Brain pericyte (primary cell): ENCODE measurements around the gene PKM.
A peak's percentile ranks its signal among the peaks of the same experiment; 100 is the strongest.

Experiments
- DNase-seq: peaks from one replicate; pipeline ENCODE4 v3.0.0-alpha.2; 2012; ENCODE audit warnings: low read depth, low spot score

The PKM gene

DNA sequence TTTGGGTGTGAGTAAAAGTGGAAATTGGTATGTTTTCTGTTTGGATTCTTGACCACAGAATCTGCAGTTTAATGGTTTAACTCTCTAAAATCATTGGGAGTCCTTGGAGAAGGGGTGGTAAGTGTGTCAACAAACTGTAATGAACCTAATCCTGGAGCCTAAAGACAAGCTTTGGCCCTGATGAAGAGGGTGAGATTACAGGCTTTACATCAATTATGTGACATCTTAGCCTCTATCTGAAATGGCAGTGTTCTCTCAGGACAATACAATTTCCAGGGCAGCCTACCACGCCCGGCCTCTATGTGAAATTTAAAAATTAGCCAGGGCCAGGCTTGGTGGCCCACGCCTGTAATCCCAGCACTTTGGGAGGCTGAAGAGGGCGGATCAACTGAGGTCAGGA, 4.3 kb upstream of the PKM start:
- no peak for DNase-seq

DNA sequence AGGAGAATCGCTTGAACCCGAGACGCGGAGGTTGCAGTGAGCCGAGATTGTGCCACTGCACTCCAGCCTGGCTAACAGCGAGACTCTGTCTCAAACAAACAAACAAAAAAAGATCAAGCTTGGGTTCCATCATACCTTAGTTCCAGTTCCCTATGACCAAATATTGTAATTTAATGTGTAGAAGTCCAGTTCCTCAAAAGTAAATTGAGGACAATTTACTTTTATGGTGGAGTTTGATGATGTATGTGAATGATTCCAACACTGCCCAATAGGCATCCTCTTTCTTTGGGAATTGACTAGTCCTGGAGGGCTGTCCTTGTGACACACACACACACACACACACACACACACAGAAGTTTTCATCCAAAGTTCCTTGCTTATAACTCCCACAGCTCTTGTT, 2.8 kb upstream of the PKM start:
- DNase-seq = no peak

DNA sequence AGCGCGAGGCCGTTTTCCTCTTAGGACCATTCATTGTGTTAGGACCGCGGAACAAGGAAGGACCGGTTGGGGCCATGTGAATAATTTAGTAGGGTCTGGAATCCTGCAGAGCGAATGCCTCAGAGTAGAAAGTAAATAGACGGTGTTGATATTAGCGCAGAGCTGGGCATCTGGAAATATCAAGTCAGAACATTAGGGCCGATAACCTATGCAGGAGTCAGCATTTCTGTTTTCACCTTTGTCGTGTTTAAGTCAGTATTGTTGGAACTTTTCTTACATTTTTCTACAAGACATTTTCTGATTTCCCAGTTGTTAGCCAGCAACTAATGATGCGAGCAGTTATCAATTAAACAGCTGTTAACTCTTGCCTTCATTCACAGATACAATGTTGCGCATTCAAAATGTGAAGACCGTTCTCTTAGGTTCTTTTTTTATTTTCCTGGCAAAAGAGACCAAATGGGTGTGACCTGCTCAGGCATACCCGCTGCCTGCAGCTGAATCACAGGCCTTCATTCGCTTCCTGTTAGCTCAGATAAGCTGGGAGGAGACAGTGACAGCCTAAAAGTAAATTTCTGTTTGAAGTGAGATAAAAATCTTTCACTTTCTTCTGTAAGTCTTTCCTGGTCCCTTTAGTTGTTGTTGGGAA, 966 bp upstream of the PKM start:
- DNase-seq = no peak

DNA sequence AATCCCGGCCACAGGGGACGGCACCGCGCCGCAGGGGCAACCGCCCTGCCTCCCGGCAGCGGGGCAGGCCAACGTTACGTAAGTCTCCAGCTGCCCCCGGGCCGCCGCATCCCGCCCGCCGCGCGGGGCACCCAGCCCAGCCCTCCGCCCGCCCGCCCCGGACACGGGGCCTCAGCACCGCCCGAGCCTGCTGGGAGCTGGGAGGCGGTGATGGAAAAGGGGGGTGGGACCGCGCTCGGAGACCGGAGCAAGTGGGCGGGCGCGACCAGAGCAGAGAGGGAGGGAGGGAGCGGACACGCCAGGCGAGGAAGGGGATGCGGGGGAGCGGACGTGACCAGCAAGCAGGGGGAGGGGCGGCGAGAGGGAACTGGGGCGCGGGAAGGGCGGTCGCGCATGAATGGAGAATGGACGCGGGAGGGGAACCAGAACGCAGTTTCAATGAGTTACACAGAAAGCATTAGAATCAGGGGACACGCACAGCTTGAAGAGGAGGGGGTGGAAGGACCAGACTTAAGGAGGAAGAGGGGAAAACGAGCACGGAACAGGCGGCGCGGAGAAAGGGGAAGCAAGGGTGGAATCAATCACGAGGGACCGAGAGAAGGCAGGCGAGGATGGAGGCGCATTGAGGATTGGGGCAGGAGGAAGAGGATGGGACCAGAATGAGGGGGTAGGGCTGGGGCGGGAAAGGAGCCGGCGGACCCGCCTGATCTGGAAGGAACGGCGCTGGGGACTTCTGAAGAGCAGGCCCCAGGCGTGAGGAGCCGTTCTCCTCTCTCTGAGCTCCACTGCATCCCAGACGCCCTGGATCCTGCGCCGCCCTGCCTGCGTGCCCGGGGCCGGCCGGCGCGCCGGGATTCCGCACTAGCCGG, 559 bp downstream of the PKM start:
- DNase-seq = peak; percentile 75

DNA sequence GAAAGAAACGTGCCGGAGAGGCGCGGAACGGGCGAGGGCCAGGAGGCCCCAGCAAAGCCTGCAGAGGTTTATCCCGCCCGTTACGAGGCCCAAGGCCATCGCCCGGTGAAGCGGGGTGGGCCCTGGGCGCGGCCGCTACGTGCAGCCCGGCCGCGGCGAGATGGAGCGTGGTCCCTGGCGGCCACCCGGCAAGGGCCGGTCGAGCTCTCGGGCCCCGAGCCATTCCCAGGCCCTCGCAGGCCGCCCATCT, 1.1 kb downstream of the PKM start:
- no peak for DNase-seq

DNA sequence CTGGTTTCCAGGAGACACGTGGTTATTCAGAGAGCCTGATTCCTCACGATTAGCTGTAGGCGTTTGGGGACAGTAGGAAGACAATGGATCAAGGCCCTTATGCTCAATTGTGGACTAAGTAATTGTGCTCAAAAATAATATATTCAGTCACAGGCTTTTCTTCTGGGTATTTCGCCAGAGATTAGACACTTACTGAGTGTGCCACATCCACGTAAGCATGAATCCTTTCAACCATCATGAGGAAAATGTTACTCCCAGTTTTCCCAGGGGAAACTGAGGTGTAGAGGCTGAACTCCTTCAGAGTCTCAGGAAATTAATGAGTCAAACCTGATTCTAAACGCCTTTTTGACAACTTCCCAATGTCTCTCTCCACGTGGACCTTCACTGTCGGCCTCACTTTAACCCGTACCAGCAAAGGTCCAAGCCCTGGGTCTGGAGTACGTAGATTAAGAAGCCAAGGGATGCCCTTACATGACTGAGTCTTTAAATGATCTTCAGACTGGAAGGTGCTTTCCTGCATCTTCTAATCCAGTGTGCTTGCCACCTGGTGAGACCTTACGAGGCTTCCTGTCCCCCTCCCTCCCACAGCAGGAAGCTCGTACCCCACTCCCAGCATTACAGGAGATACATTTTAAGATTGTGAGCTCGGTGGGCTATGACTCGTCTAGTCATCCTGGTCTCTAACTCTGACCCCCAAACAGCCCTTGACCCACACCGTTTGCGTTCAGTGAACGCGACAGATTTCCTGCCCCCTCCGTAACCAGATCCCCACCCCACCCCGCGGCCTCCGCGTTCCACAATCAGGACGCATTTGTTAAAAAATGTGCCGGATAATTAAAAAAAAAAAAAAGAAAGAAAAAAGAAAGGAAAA, 1.7 kb downstream of the PKM start:
- no peak for DNase-seq

DNA sequence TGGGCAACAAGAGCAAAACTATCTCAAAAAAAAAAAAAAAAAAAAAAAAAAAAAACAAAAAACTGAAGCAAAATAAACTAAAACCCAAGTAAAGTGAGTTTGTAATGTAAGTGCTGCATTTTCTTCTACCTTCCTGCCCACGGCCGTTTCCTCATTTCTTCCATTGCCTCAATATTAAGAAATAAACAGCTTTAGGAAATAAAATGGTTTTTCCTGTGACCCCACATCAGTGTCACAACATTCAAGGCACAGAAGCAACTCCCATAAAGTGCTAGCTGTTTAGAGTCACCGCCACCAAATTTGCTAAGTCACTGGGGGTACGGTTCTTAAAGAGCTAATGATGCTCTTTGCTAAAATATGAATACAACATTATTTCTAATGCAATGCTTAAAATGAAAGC, 3.3 kb downstream of the PKM start:
- no peak for DNase-seq

DNA sequence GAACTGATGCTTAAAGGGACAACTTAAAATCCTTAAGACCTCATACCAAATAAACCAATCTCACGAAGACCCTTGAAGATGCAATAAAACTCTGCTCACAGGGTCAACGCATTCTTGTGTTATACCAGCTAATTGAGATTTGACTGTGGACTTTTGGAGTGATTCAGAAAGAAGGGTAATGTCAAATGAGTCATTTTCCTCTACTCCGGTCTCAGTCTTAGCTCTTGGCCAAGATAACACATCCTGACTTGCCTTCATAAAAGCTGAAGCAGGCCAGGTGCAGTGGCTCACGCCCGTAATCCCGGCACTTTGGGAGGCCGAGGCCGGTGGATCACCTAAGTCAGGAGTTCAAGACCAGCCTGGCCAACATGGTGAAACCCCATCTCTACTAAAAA, 3.8 kb downstream of the PKM start:
- no peak for DNase-seq

DNA sequence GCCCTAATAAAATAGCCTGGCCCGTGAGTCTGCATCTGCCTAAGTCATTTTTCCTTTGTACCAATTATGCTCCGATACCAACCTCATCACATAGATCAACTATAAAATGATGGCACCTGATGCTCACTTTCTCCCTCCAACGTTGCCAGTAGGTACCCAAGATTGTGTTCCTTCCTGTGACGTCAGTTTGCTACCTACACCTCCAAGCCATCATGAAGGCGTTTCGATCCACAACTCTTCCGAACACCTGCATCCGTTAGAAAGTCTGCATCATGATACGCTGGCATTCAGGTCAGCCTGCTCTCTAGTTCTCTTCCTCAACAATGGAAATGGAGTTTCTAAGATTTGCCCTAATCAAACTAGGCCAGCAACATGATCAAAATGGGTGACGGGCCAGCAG, 7.7 kb downstream of the PKM start:
- no peak for DNase-seq

DNA sequence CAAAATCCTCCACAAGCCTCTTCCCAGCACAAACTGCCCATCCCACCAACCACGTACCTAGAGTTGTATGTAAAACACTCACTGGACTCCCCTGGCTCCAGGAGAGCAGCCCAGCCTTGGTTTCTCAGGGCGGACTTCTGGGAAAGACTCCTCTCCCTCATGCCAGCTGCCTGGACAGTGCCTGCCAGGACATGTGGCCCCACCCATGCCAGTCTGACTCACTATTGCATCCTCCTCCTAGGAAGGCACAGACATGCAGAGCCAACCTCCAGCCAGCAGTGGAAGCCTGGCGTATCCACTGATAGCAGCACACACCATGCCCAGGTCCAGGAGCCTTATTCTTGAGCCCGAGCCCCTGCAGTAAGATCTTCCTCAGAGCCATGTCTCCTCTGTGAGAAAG, 8.6 kb downstream of the PKM start:
- no peak for DNase-seq

DNA sequence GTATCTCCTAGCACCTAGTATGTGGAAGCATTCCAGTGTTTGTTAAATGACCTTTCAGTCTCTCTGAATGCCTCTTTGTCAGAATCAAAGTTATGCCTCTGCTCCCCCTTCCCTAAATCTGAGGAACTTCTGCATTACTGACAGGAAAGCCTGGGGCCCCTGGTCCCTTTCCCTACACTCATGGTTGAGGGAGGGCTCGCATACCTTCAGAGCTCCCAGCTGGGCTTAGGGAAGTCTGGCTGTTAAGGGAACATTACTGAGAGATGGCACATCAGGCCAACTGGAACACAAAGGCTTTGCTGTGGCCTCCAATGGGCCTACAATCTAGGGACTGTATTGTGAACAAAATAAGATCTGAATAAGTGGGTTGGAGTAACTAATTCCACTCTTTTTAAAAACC, 10.3 kb downstream of the PKM start:
- no peak for DNase-seq

DNA sequence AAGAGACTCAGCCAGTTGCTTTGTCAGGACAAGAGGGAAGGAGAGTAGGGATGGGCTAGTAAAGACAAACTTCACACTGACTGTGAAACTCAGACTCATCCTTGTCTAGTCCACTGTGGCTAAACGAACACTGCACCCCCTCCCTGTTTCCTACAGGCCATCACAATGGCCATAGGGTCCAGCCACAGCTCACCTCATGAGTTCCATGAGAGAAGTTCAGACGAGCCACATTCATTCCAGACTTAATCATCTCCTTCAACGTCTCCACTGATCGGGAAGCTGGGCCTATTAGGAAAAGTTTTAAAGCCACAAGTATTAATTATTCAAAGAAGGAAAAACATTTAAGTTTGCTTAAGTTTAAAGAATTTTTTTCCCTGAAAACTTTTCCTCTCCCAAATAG, 13.8 kb downstream of the PKM start:
- DNase-seq = no peak

DNA sequence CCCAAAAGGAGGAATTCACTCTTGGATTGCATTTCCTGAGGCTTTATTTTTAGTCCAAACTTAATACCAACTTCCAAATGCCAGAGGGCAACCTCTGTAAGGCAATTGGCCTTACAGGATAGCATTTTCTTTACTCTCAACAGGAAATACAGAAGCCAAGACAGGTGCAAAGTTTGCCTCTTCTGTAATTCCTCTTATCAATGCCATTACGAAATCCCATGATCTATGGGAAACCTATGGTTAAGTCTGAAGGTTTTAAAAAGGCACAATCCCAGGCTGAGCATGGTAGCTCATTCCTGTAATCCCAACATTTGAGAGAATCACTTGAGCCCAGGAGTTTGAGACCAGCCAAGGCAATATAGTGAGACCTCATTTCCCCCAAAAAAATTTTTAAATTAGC, 14.9 kb downstream of the PKM start:
- no peak for DNase-seq

DNA sequence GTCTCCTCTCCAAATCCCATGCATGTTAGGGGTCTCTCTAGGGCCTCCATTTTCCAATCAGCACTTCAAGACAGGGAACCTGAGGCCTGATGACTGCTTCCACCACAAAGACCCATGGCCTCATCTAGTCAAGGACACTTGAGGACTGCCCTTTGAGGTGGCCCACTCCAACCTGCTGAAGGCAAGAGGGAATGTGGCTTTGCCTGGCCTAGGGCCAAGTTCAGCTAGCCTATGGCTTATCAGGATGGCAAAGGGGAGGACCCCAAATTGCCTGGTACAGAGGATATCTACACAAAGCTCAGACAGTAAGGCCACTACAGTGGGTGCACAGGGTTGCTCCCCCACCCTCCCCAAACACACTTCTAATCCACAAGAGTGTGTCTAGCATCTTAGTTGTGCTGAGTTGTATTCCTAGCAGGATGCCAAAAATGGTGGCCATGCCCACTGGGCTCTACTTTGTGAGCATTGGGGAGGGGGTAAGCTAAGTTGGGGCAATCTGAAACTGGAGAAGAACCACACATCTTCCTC, 23.4 kb downstream of the PKM start:
- DNase-seq = no peak

DNA sequence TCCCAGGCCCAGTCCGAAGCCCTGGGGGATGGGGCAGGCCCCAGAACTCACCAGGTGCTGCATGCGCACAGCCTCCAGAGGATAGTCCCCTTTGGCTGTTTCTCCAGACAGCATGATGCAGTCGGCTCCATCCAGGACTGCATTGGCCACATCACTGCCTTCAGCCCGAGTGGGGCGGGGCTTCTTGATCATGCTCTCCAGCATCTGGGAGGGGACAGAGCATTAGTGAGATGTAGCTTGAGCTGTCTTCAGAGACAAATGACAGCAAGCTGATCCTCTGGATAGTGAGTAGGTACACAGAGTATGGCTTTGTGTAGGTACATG, 24.4 kb downstream of the PKM start:
- no peak for DNase-seq

DNA sequence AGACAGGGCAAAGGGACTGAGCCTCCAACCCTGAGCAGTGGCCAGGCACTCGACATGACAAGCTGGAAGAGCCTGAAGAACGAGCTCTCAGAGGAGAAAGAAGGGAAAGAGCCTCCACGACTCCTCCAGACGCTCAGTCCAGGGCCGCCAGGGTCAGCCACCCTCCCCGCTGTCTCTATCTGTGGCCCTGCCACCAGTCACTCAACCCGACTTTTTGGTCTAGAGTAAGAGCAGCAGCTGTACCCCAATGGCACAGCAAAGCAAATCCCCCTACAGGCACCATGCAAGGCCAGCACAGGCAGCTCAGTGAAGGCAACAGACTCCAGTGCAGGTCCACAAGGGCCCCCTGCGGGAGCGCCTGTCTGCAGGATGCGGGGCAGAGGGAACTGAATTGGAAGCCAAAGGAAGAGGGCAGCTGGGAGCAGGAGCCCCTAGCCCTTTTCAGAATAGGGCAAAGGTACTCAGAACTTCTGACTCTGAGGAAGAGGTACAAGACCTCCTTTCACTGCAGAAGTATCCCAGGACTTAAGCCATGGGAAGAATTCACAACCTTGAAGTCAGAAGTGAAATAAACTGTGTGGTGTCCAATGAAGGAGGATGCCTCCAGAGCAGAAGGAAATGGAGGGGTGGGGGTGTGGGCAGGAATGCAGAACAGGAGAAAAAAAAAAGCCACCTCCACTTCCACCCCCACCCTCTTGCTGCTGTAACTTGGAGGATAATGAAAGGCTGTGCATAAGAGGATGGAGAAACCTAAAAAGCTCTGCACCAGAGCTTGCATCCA, 24.9 kb downstream of the PKM start:
- DNase-seq = no peak

DNA sequence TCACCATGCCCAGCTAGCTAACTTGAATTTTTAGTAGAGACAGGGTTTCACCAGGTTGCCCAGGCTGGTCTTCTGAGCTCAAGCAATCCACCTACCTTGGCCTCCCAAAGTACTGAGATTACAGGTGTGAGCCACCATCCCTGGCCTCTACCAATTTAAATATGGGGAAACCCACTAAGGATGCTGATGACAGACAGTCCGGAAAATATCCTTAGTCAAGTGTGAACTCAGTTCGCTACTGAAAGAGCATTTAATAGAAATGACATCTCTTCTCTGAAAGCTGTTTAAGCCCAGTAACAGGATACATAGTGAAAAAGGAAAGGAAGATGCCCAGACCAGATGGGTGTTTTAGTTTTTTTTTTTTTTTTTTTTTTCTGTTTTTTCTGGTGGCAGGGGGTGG, 25.7 kb downstream of the PKM start:
- DNase-seq = no peak

DNA sequence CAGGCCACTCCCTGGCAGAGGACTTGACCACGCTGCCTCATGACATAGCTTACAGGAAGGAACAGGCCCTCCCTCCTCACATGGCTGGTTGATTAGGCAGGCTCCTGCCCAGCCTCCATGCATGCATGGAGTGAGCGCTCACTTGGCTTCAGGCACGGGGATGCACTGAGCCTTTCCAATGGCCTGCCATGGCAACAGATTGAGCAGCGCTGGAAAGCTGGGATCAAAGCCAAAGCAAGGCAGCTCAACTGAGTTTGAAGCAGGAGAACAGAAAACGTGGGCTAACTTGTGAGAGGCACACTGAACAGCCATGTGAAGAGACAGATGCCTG, 27.5 kb downstream of the PKM start:
- DNase-seq = no peak

DNA sequence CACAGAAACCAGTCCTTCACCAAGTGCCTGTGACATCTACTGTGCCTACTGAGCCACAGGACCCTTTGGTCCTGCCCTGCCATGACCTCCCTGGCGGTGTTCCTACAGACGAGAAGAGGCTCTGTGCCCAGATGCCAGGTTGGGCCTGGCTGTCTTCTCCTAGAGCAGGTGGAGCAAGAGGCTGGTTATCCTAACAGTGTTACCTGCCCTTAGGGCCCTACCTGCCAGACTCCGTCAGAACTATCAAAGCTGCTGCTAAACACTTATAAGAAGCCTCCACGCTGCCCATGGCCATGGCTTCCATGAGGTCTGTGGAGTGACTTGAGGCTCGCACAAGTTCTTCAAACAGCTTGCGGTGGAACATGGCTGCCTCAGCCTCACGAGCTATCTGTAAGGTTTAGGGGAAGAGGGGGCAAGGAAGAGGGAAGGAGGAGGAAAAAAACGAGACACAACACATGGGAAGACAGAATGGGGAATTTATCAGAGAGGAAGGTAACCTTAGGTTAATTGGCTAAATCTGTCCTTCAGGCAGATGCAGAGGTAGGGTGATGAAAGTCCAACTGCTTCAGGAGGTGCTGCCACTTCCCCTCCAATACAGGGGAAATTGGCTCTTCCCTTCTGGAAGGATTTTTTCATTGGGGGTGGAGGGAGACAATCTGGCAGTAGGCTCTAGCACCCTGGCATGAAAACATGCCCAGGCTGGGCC, 28.0 kb downstream of the PKM start:
- DNase-seq = no peak

DNA sequence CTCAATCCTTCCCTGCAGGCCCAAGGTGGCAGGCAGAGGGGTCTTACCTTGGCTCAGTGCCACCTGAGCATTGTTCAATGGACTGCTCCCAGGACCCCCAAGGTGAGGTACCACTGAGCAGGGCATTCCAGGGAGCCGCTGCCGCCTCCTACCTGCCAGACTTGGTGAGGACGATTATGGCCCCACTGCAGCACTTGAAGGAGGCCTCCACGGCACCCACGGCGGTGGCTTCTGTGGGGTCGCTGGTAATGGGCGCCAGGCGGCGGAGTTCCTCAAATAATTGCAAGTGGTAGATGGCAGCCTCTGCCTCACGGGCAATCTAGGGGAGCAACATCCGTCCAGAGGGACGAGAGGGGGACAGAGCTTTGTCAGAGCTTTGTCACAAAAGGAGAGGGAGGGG, 28.7 kb downstream of the PKM start:
- DNase-seq = no peak

DNA sequence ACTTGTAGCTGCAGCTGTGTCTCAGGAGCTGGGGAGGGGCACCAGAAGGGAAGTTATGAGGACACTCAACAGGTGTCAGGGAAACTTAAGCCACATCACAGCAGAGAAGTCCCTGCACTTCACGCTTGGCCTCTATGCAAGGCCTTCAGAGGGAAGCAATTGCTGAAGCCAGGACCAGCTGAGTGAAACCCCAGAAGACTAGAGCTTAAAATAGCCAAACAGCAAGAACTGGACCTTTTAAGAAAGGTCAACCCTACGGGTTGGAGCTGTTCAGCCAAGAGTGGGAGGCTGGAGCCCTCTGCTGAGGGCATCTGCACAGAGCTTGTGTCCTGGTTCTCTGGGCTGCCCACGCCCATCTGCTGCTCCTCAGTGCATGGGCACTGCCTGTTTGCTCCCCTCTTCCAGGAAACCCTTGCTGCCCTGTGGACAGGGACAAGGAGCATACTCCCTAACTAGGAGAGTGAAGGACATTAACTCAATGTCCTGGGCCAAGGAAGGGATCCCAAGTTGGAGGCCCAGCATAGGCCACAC, 29.5 kb downstream of the PKM start:
- no peak for DNase-seq
